Smooth muscle cell (in vitro differentiated cells): Measurements from ENCODE around the gene TMEM150A. TPM values are rescaled to one million over a fixed set of nuclear protein-coding genes. Genes with fewer than 3 reads are reported as not detected.

Experiments used
- DNase-seq: peaks from one replicate; lab custom pipeline; 2025; ENCODE audit not compliant: unreplicated experiment; lab: John Stamatoyannopoulos, UW
- H2AFZ ChIP-seq: fragments of 200-600 bp; sonication (generic); 2 replicates; pipeline ENCODE4 v1.6.0; 2016; ENCODE audit warnings: antibody characterized with exemption, low read depth, mild to moderate bottlenecking
- H3F3A ChIP-seq: fragments of 200-600 bp; sonication (generic); 2 replicates; pipeline ENCODE4 v1.6.0; 2017; ENCODE audit warnings: antibody characterized with exemption, low read depth
- H3K27ac ChIP-seq: fragments of 200-600 bp; sonication (generic); 2 replicates; pipeline ENCODE4 v1.5.1; 2016; ENCODE audit warnings: low read depth, mild to moderate bottlenecking
- H3K27me3 ChIP-seq: fragments of 200-600 bp; sonication (generic); 2 replicates; pipeline ENCODE4 v1.6.1; 2016; ENCODE audit warnings: low read depth, mild to moderate bottlenecking
- H3K36me3 ChIP-seq: fragments of 200-600 bp; sonication (generic); 2 replicates; pipeline ENCODE4 v1.5.1; 2016; ENCODE audit warnings: low read depth
- H3K4me1 ChIP-seq: fragments of 200-600 bp; sonication (generic); 2 replicates; pipeline ENCODE4 v1.5.1; 2016; ENCODE audit warnings: low read depth
- H3K4me2 ChIP-seq: fragments of 200-600 bp; sonication (generic); 2 replicates; pipeline ENCODE4 v1.6.0; 2016; ENCODE audit warnings: mild to moderate bottlenecking
- H3K4me3 ChIP-seq: fragments of 200-600 bp; sonication (generic); 2 replicates; pipeline ENCODE4 v1.5.1; 2016; ENCODE audit warnings: mild to moderate bottlenecking
- H3K79me2 ChIP-seq: fragments of 200-600 bp; sonication (generic); 2 replicates; pipeline ENCODE4 v1.6.0; 2016; ENCODE audit warnings: low read depth, mild to moderate bottlenecking
- H3K9ac ChIP-seq: fragments of 200-600 bp; sonication (generic); 2 replicates; pipeline ENCODE4 v1.6.0; 2016; ENCODE audit warnings: low read depth
- H3K9me3 ChIP-seq: fragments of 200-600 bp; sonication (generic); replicated peaks from 2 replicates; pipeline ENCODE4 v1.5.1; 2016; ENCODE audit warnings: low read depth
- H4K20me1 ChIP-seq: fragments of 200-600 bp; sonication (generic); 2 replicates; pipeline ENCODE4 v1.6.0; 2016; ENCODE audit warnings: low read depth
- WGBS: methylation state at CpG from one replicate; pipeline ENCODE4 v1.1.7; 2016; ENCODE audit warnings: low lambda C conversion rate; 5-methylcytosine and 5-hydroxymethylcytosine counted together
- polyA plus RNA-seq: library from polyadenylated mRNA; unstranded; fragments of >200 nt; fragmentation: Nextera tagmentation; extraction: Ambion mirVana; gene quantifications from 2 replicates; pipeline ENCODE4 v1.2.1, GENCODE V29; 2016
- total RNA-seq: library from RNA; depleted of rRNA; stranded (reverse); fragments of >200 nt; gene quantifications from 2 replicates; pipeline ENCODE4 v1.2.3, GENCODE V29; 2014
- TF ChIP-seq, protein P1 (sequence below): fragments of 200-600 bp; sonication (generic); IDR thresholded peaks from 2 replicates; pipeline ENCODE4 v1.5.1; 2017; ENCODE audit warnings: borderline replicate concordance, mild to moderate bottlenecking, antibody characterized with exemption; ENCODE audit not compliant: insufficient read depth, poor library complexity, severe bottlenecking

The TMEM150A gene
- total and polyA plus RNA-seq, 2 experiments from 2014 or later = 7.7 to 20.0 TPM

DNA sequence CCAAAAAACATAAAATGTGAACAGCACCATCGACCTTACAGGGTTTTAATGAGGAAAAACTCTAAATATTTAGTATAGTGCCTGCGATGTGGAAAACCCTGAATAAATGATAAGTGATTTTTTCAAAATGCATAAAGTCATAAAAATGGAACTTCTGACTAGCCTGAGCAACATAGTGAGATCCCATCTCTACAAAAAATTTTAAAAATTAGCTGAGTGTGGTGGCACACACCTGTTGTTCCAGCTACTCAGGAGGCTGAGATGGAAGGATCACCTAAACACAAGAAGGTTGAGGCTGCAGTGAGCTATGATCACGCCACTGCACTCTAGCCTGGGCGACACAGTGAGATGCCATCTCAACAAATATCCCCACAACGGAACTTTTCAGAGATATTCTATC, 45.4 kb downstream of the TMEM150A start:
- WGBS = 99% methylated on average over 5 of the region's 5 CpGs
- Histone ChIP-seq H2AFZ (no peak overlapping the region), H3K79me2 (peaks cover 39% of the 10 kb centered on the region), H3K9me3 (no peaks in the 10 kb centered on the region), H4K20me1 (peaks cover 10% of the 10 kb centered on the region), H3K4me1 (peaks cover 11% of the 10 kb centered on the region), H3K4me3 (no peak overlapping the region), H3F3A (peaks cover 4% of the 10 kb centered on the region), H3K36me3 (peaks cover 3% of the 10 kb centered on the region), H3K4me2 (no peak overlapping the region), H3K27me3 (no peaks in the 10 kb centered on the region), H3K27ac (no peak overlapping the region), H3K9ac (no peak overlapping the region)
- TF ChIP-seq, protein P1, sequence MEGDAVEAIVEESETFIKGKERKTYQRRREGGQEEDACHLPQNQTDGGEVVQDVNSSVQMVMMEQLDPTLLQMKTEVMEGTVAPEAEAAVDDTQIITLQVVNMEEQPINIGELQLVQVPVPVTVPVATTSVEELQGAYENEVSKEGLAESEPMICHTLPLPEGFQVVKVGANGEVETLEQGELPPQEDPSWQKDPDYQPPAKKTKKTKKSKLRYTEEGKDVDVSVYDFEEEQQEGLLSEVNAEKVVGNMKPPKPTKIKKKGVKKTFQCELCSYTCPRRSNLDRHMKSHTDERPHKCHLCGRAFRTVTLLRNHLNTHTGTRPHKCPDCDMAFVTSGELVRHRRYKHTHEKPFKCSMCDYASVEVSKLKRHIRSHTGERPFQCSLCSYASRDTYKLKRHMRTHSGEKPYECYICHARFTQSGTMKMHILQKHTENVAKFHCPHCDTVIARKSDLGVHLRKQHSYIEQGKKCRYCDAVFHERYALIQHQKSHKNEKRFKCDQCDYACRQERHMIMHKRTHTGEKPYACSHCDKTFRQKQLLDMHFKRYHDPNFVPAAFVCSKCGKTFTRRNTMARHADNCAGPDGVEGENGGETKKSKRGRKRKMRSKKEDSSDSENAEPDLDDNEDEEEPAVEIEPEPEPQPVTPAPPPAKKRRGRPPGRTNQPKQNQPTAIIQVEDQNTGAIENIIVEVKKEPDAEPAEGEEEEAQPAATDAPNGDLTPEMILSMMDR = no peak
- DNase-seq = no peak

DNA sequence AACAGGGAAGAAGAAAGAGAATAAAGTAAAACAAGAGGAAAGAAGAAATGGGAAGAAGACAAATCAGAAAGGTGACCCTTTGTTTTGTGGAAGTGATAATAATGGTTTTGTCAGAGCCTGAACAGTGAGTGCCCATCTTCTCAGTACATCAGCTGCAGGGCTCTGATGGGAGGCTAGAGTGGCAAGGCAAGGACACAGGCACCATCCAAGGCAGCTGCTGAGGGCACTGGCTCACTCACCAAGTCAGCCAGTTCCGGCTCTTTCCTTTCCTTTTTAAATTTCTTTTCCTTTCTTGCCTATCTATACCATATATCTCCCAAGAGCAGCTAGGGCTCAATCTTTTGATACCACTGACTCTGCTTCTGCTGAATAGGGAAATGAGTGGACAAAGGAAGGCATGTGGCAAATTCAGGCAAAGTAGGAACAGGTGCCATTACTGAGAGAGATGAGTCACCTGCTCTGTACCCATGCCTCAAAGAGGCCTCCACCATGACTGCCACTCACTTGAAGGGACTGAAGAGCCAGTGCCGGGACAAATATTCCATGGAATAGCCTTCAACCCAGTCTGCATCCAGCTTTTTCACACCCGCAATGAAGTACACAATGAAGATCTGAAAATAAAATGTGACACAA, 47.4 kb downstream of the TMEM150A start:
- 99% methylated on average over 3 of the region's 3 CpGs for WGBS
- TF ChIP-seq, protein P1 = no peak
- peaks cover 3% of the 10 kb centered on the region for H3K36me3 ChIP-seq
- no peak overlapping the region for H3K9ac ChIP-seq
- H2AFZ ChIP-seq = no peak overlapping the region
- peaks cover 12% of the 10 kb centered on the region for H3F3A ChIP-seq
- peaks cover 3% of the 10 kb centered on the region for H3K4me1 ChIP-seq
- H3K27me3 ChIP-seq = no peaks in the 10 kb centered on the region
- H3K79me2 ChIP-seq = peaks cover 28% of the 10 kb centered on the region
- peaks cover 11% of the 10 kb centered on the region for H4K20me1 ChIP-seq
- DNase-seq = no peak
- H3K9me3 ChIP-seq = no peaks in the 10 kb centered on the region
- H3K27ac ChIP-seq = no peak overlapping the region
- H3K4me3 ChIP-seq = no peak overlapping the region
- H3K4me2 ChIP-seq = no peak overlapping the region

DNA sequence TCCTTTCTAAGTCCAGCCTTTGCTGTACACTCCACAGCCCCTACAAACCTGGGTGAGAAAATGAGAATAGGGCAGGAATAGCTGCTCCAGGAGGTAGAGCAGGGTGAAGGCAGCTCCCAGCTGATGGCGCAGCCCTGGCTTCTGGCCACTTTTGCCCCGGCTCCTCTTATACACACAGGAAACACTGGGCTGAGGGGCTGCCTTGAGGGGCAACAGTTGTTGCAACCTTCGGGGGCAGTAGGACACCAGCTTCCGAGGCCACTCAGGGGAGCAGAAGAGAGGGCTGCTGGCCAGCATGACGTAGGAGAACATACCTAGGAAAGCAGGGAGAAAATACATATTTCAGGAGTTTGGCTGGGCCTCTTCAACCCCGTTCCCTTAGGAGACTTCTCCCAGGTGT, 49.3 kb downstream of the TMEM150A start:
- Histone ChIP-seq H3K4me3 (no peak overlapping the region), H4K20me1 (peaks cover 9% of the 10 kb centered on the region), H3K9ac (no peak overlapping the region), H2AFZ (no peak overlapping the region), H3K9me3 (no peaks in the 10 kb centered on the region), H3K27ac (no peak overlapping the region), H3K27me3 (no peaks in the 10 kb centered on the region), H3K4me2 (no peak overlapping the region), H3K79me2 (peaks cover 9% of the 10 kb centered on the region), H3K4me1 (no peaks in the 10 kb centered on the region), H3F3A (peaks cover 29% of the 10 kb centered on the region), H3K36me3 (peaks cover 3% of the 10 kb centered on the region)
- 97% methylated on average over 6 of the region's 6 CpGs for WGBS
- TF ChIP-seq, protein P1 = no peak
- DNase-seq = no peak
